ENCODE data around the gene FAM114A2.

GRCh38 chr5:154005648-154006047, 33.1 kb downstream of the FAM114A2 start:
- no peak for TF ChIP-seq POLR2A (IDR thresholded peaks at IDR 0.05)
- no peak for TF ChIP-seq CTCF (IDR thresholded peaks at IDR 0.05 in 4 of 5, conservative IDR thresholded peaks at IDR 0.05 in 1 of 5)

Data from gastrocnemius medialis (tissue), 4 donors.